CD4-positive, alpha-beta T cell treated with Interleukin-21 for 1 hour (primary cell): ENCODE measurements around the gene SCUBE1.

Experiments
- DNase-seq: peaks from one replicate; pipeline ENCODE4 v3.0.0-alpha.2; 2020

The SCUBE1 gene

GRCh38 chr22:43275545-43276317 is 67.4 kb downstream of the SCUBE1 start:
- no peak for DNase-seq

- no peak for DNase-seq
These were observed 68.5 kb downstream of the SCUBE1 start for GRCh38 chr22:43274595-43275240.

- peak; percentile 59 for DNase-seq
These were observed 69.2 kb downstream of the SCUBE1 start for GRCh38 chr22:43273902-43274484.

- no peak for DNase-seq
These were observed 70.3 kb downstream of the SCUBE1 start for GRCh38 chr22:43272869-43273318.

- DNase-seq: no peak
These were observed 70.9 kb downstream of the SCUBE1 start for GRCh38 chr22:43272301-43272700.

- no peak for DNase-seq
These were observed 72.2 kb downstream of the SCUBE1 start for GRCh38 chr22:43270949-43271348.

GRCh38 chr22:43270314-43270908 is 72.8 kb downstream of the SCUBE1 start:
- no peak for DNase-seq

GRCh38 chr22:43269646-43270045 is 73.5 kb downstream of the SCUBE1 start:
- no peak for DNase-seq

- no peak for DNase-seq
These were observed 73.9 kb downstream of the SCUBE1 start for GRCh38 chr22:43269246-43269645.

GRCh38 chr22:43267981-43268660 is 75.1 kb downstream of the SCUBE1 start:
- no peak for DNase-seq

- DNase-seq: no peak
These were observed 75.7 kb downstream of the SCUBE1 start for GRCh38 chr22:43267332-43267980.

GRCh38 chr22:43266076-43266475 is 77.1 kb downstream of the SCUBE1 start:
- DNase-seq: no peak

- DNase-seq: peak; percentile 80
These were observed 79.3 kb downstream of the SCUBE1 start for GRCh38 chr22:43263645-43264514.

GRCh38 chr22:43262990-43263644 is 80.1 kb downstream of the SCUBE1 start:
- DNase-seq: peak; percentile 49

- DNase-seq: no peak
These were observed 82.6 kb downstream of the SCUBE1 start for GRCh38 chr22:43260331-43261231.

- no peak for DNase-seq
These were observed 85.2 kb downstream of the SCUBE1 start for GRCh38 chr22:43257961-43258360.

- no peak for DNase-seq
These were observed 85.6 kb downstream of the SCUBE1 start for GRCh38 chr22:43257549-43257948.

GRCh38 chr22:43256976-43257545 is 86.1 kb downstream of the SCUBE1 start:
- no peak for DNase-seq

- DNase-seq: no peak
These were observed 86.6 kb downstream of the SCUBE1 start for GRCh38 chr22:43256569-43256968.
